Vagina (tissue), 2 donors: Measurements from ENCODE around the gene LAMB4.

ENCODE experiments used
- POLR2A ChIP-seq, 2 donors: fragments of 450-650 bp; IDR thresholded peaks; one replicate each; pipeline ENCODE4 v1.6.1; 2017; ENCODE audit warnings: antibody characterized with exemption in 2 of 2, mild to moderate bottlenecking in 2 of 2, moderate library complexity in 2 of 2
- TF ChIP-seq, protein P1 (sequence below), 3 experiments: fragments of 450-650 bp in 2 of 3; fragments of 200-600 bp in 1 of 3; sonication (generic) in 1 of 3; IDR thresholded peaks; one replicate each; pipeline ENCODE4 v1.5.1; 2017 to 2019; ENCODE audit warnings: antibody characterized with exemption in 3 of 3, mild to moderate bottlenecking in 2 of 3, moderate library complexity in 2 of 3

DNA sequence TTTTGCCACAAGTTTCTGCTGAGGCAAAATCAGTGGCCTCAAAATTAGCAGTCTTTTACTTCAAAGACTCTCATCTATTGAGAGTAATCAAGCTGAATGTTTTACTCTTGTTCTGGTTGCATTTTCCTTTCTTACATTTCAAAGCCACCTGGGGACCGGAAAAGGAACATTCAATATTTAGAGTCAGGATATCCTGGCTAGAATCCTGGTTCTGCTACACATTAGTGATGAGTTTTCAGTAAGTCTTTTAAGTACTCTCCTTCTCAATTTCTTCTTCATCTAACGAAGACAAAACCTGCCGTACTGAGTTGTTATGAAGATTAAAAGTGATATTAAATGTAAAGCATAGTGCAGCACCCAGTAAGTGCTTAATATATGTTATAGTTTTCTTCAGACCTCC, 52.5 kb downstream of the LAMB4 start:
- TF ChIP-seq, protein P1, sequence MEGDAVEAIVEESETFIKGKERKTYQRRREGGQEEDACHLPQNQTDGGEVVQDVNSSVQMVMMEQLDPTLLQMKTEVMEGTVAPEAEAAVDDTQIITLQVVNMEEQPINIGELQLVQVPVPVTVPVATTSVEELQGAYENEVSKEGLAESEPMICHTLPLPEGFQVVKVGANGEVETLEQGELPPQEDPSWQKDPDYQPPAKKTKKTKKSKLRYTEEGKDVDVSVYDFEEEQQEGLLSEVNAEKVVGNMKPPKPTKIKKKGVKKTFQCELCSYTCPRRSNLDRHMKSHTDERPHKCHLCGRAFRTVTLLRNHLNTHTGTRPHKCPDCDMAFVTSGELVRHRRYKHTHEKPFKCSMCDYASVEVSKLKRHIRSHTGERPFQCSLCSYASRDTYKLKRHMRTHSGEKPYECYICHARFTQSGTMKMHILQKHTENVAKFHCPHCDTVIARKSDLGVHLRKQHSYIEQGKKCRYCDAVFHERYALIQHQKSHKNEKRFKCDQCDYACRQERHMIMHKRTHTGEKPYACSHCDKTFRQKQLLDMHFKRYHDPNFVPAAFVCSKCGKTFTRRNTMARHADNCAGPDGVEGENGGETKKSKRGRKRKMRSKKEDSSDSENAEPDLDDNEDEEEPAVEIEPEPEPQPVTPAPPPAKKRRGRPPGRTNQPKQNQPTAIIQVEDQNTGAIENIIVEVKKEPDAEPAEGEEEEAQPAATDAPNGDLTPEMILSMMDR (IDR thresholded peaks at IDR 0.05), result no peak
- no peak for TF ChIP-seq POLR2A (IDR thresholded peaks at IDR 0.05)
